ENCODE measurements around the gene MORN1. TPM values are rescaled to one million over a fixed set of nuclear protein-coding genes. Genes with fewer than 3 reads are reported as not detected.

Gene MORN1
- total RNA-seq, 2 donors from 2014 or later, result 6.8 to 6.9 TPM

DNA sequence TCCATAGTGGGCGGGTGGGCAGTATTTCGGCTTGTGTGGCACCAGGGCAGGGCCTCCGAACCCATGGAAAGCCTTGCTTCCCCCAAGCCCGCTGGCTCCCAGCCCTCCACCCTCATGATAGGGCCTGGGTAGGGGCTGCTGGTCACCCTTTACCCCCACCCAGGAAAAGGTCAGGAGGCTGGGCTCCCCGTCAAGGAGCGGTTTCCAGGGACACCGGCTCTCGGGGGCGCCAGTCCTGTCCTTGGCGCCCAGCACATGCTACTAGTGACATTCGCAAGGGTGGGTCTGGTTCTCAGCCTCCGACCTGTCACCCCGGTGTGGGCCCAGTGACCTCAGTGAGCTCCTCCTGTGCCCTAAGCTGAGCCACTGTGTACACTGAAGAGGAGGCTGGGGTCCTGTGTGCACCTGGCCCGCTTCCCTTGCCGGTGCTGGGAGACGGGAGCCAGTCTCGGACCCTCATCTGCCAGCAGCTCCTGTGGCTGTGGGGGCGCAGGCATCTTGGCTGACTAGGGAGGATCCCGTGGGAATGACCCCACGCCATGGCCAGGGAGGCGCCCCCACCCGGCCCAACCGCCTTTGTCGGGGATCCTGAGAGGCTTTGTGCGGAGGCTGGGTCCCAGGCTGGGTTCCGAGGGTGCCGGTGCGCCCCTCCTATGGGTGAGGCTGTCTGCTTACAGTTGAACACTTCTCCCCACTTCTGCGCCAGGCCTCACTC, 108.6 kb downstream of the MORN1 start:
- Mint-ChIP-seq H3K36me3 (ENCODE audit: insufficient read depth in 2 of 2) (peaks cover under 1% of the 10 kb centered on the region in 2 donors), H3K4me3 (no peak overlapping the region), H3K27ac (no peak overlapping the region), H3K27me3 (ENCODE audit: low read depth) (no peaks in the 10 kb centered on the region), H3K9me3 (no peaks in the 10 kb centered on the region), H3K4me1 (ENCODE audit: low read depth) (peaks cover 22% of the 10 kb centered on the region)
- DNase-seq, result no peak
- no peak for ATAC-seq (replicated peaks in 1 of 2)

DNA sequence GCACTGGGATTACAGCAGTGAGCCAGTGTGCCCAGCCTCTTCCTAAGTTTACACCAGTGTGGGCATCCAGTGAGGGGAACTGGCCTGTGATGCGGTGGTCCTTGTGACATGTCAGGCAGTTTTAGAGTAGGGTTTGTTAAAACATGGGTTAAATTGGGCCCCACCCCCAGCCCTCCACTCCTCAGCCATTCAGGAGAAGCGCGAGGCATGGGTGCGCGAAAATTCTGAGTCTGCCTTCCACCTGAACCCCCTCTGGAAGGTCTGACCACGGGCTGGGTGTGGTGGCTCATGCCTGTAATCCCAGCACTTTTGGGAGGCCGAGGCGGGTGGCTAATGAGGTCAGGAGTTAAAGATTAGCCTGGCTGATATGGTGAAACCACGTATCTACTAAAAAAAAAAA, 111.5 kb downstream of the MORN1 start:
- no peak for DNase-seq
- no peak for ATAC-seq (replicated peaks in 1 of 2)
- Mint-ChIP-seq H3K36me3 (ENCODE audit: insufficient read depth in 2 of 2) (peaks cover 5% of the 10 kb centered on the region in 2 donors), H3K9me3 (no peaks in the 10 kb centered on the region), H3K27ac (no peak overlapping the region), H3K27me3 (ENCODE audit: low read depth) (no peaks in the 10 kb centered on the region), H3K4me3 (no peak overlapping the region), H3K4me1 (ENCODE audit: low read depth) (peaks cover 37% of the 10 kb centered on the region)

DNA sequence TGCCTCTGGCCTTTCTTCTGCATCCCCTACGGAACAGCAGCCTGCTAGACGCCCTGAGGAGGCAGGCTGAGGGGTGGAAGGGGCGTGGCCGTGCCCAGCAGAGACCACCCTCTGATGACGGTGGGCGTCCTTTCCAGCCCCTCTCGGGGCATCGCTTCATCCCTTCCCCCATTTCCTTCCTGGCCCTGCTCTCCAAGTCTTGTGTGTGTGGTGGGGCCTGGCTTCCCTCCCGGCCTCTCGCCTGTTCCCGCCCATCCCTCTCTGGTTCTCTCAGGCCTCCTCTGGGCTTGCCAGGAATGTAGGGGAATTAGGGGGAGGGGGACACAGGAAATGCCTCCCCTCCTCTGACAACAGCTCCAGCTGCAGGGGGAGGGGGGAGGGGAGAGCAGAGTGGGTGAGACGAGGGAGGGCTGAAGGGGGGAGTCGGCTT, 112.1 kb downstream of the MORN1 start:
- Mint-ChIP-seq H3K36me3 (ENCODE audit: insufficient read depth in 2 of 2) (peaks cover 5% of the 10 kb centered on the region in 2 donors), H3K4me1 (ENCODE audit: low read depth) (peaks cover 42% of the 10 kb centered on the region), H3K9me3 (no peaks in the 10 kb centered on the region), H3K4me3 (no peak overlapping the region), H3K27me3 (ENCODE audit: low read depth) (no peaks in the 10 kb centered on the region), H3K27ac (no peak overlapping the region)
- DNase-seq (no peak), ATAC-seq (replicated peaks in 1 of 2) (no peak)

DNA sequence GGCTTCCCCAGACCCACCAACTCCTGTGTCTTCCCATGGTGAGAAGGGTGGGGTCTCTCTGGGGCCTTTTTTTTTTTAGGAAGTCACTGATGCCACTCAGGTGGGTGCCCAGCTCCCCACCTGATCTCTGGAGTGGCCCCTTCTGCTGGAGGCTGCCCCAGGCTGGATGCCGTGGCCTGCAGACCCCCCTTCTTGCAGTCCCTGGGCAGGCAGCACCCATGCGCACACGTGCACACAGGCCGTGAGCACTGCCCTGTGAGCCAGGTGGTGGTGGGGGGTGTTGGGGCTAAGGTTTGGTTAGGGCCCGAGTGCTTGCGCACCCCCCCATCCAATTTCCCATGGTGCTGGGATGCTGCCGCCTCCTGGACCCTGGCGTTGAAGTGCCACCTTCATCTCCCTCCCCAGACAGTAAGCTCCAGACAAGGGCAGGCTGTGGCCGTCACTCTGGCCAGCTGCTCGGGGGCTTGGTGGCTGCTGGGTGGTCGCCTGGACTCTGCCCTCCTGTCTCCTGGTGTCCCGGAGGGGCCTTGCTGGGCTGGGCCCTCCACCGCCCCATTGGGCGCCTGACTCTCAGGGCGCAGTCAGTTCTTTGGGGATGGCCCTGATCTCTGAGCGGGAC, 112.7 kb downstream of the MORN1 start:
- Mint-ChIP-seq H3K9me3 (no peaks in the 10 kb centered on the region), H3K4me1 (ENCODE audit: low read depth) (peaks cover 42% of the 10 kb centered on the region)

DNA sequence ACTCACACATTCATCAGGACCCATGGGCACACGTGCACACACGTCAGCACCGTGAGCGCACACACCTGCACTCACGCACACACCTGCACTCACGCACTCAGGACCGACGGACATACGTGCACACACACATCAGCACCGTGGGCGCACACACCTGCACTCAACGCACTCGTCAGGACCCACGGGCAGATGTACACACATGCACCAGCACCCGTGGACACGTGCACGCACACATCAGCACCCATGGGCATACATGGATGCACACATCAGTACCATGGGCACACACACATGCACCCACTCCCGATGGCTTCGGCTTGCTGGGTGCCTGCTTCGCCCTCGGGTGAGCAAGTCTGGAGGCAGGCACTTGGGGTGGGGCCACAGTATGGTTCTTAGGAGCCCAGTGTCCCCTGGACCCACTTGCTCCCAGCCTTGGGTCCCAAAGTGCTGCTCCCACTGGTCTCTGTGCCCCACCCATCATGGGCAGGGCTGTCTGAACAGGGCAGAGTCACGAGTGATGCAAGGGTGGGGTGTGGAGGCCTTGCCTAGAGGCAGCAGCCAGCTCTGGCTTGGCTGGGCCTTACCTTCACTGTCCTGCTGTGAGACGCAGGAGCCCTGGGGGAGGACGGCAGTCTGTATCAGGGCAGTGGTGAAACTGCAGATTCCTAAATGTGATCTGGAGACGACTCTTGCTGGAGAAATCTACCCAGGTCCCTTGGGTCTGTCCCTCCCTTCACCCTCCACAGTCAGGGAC, 113.4 kb downstream of the MORN1 start:
- H3K4me1 Mint-ChIP-seq (ENCODE audit: low read depth), result peaks cover 42% of the 10 kb centered on the region
- no peak for ATAC-seq (replicated peaks in 1 of 2)
- H3K27me3 Mint-ChIP-seq (ENCODE audit: low read depth), result no peaks in the 10 kb centered on the region
- no peak for DNase-seq
- H3K4me3 Mint-ChIP-seq, result no peak overlapping the region
- no peaks in the 10 kb centered on the region for H3K9me3 Mint-ChIP-seq
- no peak overlapping the region for H3K27ac Mint-ChIP-seq
- peaks cover 5% of the 10 kb centered on the region in 2 donors for H3K36me3 Mint-ChIP-seq (ENCODE audit: insufficient read depth in 2 of 2)

More for the DNA sequence above, 112.7 kb downstream of the MORN1 start:
- no peaks in the 10 kb centered on the region for H3K27me3 Mint-ChIP-seq (ENCODE audit: low read depth)
- H3K27ac Mint-ChIP-seq, result no peak overlapping the region
- no peak for DNase-seq
- ATAC-seq (replicated peaks in 1 of 2), result no peak
- H3K4me3 Mint-ChIP-seq, result no peak overlapping the region
- H3K36me3 Mint-ChIP-seq (ENCODE audit: insufficient read depth in 2 of 2), result peaks cover 5% of the 10 kb centered on the region in 2 donors

DNA sequence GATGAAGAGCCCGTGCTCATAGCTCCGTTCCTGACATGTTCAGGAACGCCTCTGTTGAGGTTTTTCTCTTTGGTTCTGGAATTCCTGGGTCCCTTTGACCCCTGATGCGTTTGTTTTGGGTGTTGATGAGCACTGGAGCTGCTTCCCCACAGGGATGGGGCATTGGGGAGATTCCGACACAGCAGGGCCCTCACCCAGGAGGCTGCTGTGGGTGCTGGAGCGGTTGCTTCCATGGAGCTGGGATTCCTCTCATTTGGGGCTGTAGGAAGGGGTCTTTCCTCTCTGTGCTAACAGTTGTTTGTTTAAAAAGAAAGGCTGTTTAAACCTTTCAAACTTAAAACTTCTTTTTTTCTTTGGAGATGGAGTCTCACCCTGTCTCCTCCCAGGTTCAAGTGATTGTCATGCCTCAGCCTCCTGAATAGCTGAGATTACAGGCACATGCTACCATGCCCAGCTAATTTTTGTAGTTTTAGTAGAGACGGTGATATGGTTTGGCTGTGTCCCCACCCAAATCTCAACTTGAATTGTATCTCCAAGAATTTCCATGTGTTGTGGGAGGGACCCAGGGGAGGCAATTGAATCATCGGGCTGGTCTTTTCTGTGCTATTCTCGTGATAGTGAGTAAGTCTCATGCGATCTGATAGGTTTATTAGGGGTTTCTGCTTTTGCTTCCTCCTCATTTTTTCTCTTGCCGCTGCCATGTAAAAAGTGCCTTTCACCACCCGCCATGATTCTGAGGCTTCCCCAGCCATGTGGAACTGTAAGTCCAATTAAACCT, 114.4 kb downstream of the MORN1 start:
- ATAC-seq (replicated peaks in 1 of 2) (no peak), DNase-seq (no peak)
- Mint-ChIP-seq H3K9me3 (no peaks in the 10 kb centered on the region), H3K27ac (peak overlapping the region; percentile 45), H3K4me1 (ENCODE audit: low read depth) (peaks cover 46% of the 10 kb centered on the region), H3K4me3 (no peak overlapping the region), H3K27me3 (ENCODE audit: low read depth) (no peaks in the 10 kb centered on the region), H3K36me3 (ENCODE audit: insufficient read depth in 2 of 2) (peaks cover 5% of the 10 kb centered on the region in 2 donors)

DNA sequence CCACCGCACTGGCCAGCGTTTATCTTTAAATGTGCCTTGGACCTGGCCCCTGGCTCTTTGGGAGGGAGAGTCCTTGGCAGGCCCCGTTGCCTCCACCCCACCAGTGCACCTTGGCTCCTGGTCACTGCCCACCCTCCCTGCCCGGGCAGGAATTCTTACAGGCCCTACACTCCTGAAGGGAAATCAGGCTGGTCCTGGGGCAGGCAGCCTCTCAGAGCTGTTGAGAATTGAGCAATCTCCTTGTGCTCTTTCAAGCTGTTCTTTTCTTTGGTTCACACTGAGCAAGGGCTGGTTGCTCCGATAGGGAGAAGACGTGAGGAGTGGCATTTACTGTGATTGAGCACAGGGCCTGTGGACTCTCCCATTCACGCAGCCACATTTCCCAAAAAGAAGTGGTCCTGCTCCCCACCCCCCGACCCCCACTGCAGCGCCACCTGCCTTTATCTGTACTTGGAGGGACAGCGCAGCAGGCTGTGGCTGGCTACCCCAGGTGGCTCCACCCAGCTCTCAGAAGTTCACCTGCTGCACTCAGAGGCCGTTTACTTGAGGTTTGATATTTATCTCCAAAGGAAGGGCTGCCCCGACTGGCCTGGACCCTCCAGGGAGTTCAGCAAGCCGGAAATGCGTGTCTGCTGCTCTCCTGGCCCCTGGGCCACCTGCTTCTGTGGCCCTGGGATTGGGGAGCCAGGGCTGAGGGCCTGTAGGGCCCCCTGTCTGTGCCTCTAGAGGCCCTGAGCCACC, 115.4 kb downstream of the MORN1 start:
- Mint-ChIP-seq H3K27me3 (ENCODE audit: low read depth) (no peaks in the 10 kb centered on the region), H3K36me3 (ENCODE audit: insufficient read depth in 2 of 2) (peaks cover 5% of the 10 kb centered on the region in 2 donors), H3K9me3 (no peaks in the 10 kb centered on the region), H3K4me1 (ENCODE audit: low read depth) (peaks cover 47% of the 10 kb centered on the region), H3K27ac (peak overlapping the region; percentile 80), H3K4me3 (no peak overlapping the region)
- DNase-seq, result no peak
- ATAC-seq (replicated peaks in 1 of 2), result no peak

DNA sequence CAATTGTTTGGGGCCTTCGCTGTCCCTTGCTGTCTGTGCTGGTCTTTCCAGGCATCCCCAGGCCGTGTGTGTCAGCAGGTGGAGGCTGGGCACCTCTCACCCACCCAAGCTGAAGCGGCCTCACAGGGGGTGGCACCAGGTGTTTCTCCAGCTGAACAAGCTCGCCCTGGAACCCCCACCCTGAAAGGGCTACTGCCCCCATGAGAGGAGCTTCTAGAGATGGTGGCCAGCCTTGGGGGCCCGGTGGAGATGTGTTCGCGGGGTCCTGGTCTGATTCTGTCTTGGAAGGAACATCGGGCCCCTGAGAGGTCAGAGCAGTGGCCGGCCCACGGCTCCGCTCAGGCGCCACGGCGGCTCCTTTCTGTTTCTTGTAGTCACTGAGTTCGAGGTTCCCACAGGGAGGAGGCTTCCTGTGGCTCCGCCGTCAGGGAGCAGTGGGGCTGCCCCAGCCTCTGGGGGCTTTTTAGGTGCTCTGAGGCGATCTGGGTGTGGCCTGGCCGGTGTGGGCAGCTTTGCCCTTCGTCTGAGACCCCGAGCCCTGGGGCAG, 116.4 kb downstream of the MORN1 start:
- H3K27me3 Mint-ChIP-seq (ENCODE audit: low read depth), result no peaks in the 10 kb centered on the region
- peaks cover 47% of the 10 kb centered on the region for H3K4me1 Mint-ChIP-seq (ENCODE audit: low read depth)
- peak in 1 of 2 donors; percentile 42 for ATAC-seq (replicated peaks in 1 of 2)
- H3K27ac Mint-ChIP-seq, result peak overlapping the region; percentile 80
- H3K4me3 Mint-ChIP-seq, result peak overlapping the region; percentile 37 to 49
- no peak for DNase-seq
- H3K9me3 Mint-ChIP-seq, result no peaks in the 10 kb centered on the region
- H3K36me3 Mint-ChIP-seq (ENCODE audit: insufficient read depth in 2 of 2), result peaks cover 5% of the 10 kb centered on the region in 2 donors

DNA sequence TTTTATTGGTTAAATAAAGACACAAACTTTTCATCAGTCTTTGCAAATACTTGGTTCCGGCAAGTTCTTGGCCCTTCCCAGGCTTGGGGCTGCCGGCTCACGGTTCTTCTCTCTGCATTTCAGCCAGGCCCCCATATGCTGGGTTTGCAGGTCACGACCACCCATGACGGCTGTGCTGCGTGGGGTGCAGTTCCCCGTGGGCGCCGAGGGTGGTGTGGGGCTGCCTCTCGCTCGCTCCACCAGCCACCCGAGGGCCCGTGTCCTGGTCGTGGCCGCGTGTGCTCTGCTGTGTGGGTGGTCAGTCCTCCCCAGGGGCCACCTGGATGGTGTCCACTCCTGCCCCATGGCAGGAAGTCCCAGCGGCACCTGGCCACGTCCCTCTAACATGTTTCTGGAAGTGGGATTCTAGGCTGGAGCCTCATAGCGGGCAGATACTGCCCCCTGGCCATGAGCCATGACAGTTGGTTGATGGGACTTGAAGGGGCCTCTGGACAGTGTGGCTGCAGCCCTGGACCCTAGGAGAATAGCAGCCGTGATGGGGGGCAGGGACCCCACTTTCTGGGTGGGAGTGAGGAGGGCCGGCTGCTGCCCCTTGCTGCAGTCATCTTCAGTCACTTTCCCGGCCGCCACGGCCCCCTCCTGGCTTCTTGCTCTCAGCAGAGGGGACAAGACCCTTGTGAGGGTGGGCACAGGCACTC, 117.0 kb downstream of the MORN1 start:
- peaks cover 5% of the 10 kb centered on the region in 2 donors for H3K36me3 Mint-ChIP-seq (ENCODE audit: insufficient read depth in 2 of 2)
- peak overlapping the region; percentile 80 for H3K27ac Mint-ChIP-seq
- no peaks in the 10 kb centered on the region for H3K9me3 Mint-ChIP-seq
- no peaks in the 10 kb centered on the region for H3K27me3 Mint-ChIP-seq (ENCODE audit: low read depth)
- DNase-seq (no peak), ATAC-seq (replicated peaks in 1 of 2) (no peak)
- H3K4me1 Mint-ChIP-seq (ENCODE audit: low read depth), result peaks cover 43% of the 10 kb centered on the region
- H3K4me3 Mint-ChIP-seq, result no peak overlapping the region

DNA sequence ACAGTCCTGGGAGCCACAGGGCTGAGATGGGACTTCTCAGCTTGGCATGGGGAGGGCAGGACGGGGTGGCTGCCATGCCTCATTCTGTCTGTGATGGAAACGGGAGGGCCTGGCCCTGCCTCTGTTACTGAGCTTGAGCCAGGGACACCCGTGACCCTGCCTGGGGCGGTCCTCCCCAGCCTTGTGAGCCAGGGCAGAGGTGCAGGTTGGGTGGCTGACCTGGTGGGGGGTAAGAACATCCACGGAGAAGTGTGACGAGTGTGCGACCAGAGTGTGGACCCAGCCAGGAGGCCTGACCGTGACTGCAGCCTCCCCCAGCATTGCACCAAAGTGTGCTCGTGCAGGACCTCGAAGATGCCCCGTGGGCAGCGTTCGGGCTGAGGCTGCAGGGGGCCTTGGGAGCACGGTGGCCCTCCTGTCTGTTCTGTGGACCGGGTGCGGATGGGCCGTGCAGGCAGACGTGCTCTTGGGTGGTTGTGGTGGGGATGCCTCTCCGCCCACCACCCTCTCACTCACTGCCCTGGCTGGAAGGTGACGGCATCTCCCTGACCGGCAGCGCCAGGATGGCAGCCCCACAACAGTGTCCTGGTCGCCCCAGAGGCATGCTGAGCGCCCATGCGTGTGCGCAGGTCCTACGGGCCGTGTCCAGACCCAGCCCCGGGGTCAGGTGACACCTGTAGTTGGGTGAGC, 117.8 kb downstream of the MORN1 start:
- Mint-ChIP-seq H3K4me1 (ENCODE audit: low read depth) (peaks cover 41% of the 10 kb centered on the region), H3K4me3 (peak overlapping the region in 1 of 2 donors; percentile 4), H3K27ac (no peak overlapping the region), H3K27me3 (ENCODE audit: low read depth) (no peaks in the 10 kb centered on the region), H3K9me3 (no peaks in the 10 kb centered on the region), H3K36me3 (ENCODE audit: insufficient read depth in 2 of 2) (peaks cover 5% of the 10 kb centered on the region in 2 donors)
- ATAC-seq (replicated peaks in 1 of 2) (no peak), DNase-seq (no peak)

DNA sequence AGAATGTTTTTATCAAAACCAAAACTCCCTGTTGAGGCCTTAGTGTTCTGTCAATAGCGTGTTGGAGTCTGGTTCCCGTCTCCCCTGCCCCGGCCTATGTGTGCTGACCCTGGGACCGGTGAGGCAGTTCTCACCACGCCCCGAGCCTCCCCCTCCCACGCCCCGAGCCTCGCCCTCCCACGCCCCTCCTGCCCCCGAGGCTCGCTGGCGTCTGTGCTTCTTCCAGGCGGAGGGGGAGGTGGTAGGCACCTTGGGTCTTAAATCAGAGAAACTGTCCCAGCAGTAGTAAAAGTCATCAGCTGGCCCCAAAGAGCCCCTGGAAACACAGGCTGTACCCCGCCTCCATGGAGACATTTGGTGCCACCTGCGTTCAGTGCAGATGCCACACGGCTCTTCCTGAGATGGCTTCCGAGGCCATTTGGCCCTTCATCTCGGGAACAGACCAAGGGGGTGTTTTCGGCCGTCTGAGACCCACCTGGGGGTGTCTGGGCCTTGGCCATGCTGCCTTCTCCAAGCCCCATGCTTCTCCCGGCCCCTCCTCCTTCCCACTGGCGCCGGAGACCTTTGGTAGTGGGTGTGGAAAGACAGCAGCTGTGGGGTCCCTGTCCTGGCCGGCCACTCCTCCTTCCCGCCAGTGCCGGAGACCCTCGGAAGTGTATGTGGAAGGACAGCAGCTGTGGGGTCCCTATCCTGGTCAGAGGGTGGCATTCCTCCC, 118.5 kb downstream of the MORN1 start:
- Mint-ChIP-seq H3K4me1 (ENCODE audit: low read depth) (peaks cover 38% of the 10 kb centered on the region), H3K4me3 (no peak overlapping the region)

More for the DNA sequence above, 118.5 kb downstream of the MORN1 start:
- Mint-ChIP-seq H3K27ac (no peak overlapping the region), H3K36me3 (ENCODE audit: insufficient read depth in 2 of 2) (peaks cover 5% of the 10 kb centered on the region in 2 donors), H3K9me3 (no peaks in the 10 kb centered on the region), H3K27me3 (ENCODE audit: low read depth) (no peaks in the 10 kb centered on the region)
- no peak for ATAC-seq (replicated peaks in 1 of 2)
- no peak for DNase-seq
